Neural progenitor cell (in vitro differentiated cells): Measurements from ENCODE around the gene PPFIBP1.

Experiments used
- CTCF ChIP-seq: fragments of 200-600 bp; sonication (generic); IDR thresholded peaks from 2 replicates; pipeline ENCODE4 v1.5.1; 2017; ENCODE audit warnings: antibody characterized with exemption, mild to moderate bottlenecking
- EZH2 ChIP-seq: fragments of 200-600 bp; sonication (generic); IDR thresholded peaks from 2 replicates; pipeline ENCODE4 v1.6.1; 2017; ENCODE audit warnings: antibody characterized with exemption, mild to moderate bottlenecking, moderate library complexity

- TF ChIP-seq CTCF (no peak), EZH2 (no peak)
These were observed 4.8 kb downstream of the PPFIBP1 start for GRCh38 chr12:27528788-27529187.
